Measurements from ENCODE around the gene CNKSR3. TPM values are rescaled to one million over a fixed set of nuclear protein-coding genes. Genes with fewer than 3 reads are reported as not detected.

Gene CNKSR3
- total RNA-seq, 1 experiment from 2014 or later = 3.9 TPM

GRCh38 chr6:154353626-154354025, 156.9 kb downstream of the CNKSR3 start:
- Mint-ChIP-seq H3K4me1 (ENCODE audit: insufficient read depth, unreplicated experiment) (no peaks in the 10 kb centered on the region), H3K4me3 (ENCODE audit: unreplicated experiment) (no peak overlapping the region)
- no TSS peak for BruUV-seq (replicated peaks)

DNA sequence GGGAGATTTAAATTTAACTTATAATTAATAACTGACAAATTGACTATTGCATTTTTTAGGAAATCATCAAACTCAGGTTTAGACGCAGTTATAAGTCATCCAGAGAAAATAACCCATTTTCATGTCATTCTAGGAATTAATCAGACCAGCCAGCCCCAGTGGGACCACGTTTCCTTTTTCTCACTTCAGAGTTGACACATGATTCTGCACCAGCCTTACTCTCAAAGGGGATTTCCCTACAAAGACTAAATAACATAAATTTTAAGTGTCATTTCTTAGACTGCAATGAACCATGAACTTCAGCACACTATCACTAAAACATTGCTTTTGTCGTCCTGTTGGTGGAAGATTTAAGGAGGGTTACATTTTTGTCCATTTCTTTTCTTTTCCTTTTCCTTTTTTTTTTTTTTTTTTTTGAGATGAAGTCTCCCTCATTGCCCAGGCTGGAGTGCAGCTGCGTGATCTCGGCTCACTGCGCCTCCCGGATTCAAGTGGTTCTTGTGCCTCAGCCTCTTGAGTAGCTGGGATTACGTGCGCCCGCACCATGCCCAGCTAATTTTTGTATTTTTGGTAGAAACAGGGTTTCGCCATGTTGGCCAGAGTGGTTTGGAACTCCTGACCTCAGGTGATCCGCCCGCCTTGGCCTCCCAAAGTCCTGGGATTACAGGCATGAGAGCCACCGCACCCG, 157.4 kb downstream of the CNKSR3 start:
- Mint-ChIP-seq H3K27me3 (ENCODE audit: insufficient read depth, unreplicated experiment) (no peaks in the 10 kb centered on the region), H3K36me3 (ENCODE audit: insufficient read depth, unreplicated experiment) (no peaks in the 10 kb centered on the region), H3K4me3 (ENCODE audit: unreplicated experiment) (no peak overlapping the region), H3K4me1 (ENCODE audit: insufficient read depth, unreplicated experiment) (no peaks in the 10 kb centered on the region), H3K9me3 (ENCODE audit: unreplicated experiment) (peaks cover 11% of the 10 kb centered on the region), H3K27ac (ENCODE audit: low read depth, unreplicated experiment) (no peak overlapping the region)
- no TSS peak for BruUV-seq (replicated peaks)
- ChIA-PET CTCF (no interaction called here), POLR2A (no interaction called here)
- intact Hi-C loops (cut with micrococcal nuclease) = no loop called here
- TF ChIP-seq, protein P1, sequence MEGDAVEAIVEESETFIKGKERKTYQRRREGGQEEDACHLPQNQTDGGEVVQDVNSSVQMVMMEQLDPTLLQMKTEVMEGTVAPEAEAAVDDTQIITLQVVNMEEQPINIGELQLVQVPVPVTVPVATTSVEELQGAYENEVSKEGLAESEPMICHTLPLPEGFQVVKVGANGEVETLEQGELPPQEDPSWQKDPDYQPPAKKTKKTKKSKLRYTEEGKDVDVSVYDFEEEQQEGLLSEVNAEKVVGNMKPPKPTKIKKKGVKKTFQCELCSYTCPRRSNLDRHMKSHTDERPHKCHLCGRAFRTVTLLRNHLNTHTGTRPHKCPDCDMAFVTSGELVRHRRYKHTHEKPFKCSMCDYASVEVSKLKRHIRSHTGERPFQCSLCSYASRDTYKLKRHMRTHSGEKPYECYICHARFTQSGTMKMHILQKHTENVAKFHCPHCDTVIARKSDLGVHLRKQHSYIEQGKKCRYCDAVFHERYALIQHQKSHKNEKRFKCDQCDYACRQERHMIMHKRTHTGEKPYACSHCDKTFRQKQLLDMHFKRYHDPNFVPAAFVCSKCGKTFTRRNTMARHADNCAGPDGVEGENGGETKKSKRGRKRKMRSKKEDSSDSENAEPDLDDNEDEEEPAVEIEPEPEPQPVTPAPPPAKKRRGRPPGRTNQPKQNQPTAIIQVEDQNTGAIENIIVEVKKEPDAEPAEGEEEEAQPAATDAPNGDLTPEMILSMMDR (IDR thresholded peaks at IDR 0.05; ENCODE audit: unreplicated experiment) = no peak
- no peak for DNase-seq (ENCODE audit: unreplicated experiment)

More at GRCh38 chr6:154353626-154354025, 156.9 kb downstream of the CNKSR3 start:
- TF ChIP-seq, protein P1 (IDR thresholded peaks at IDR 0.05; ENCODE audit: unreplicated experiment) = no peak
- DNase-seq (ENCODE audit: unreplicated experiment) = no peak
- intact Hi-C loops (cut with micrococcal nuclease) = no loop called here
- POLR2A ChIA-PET = no interaction called here
- H3K36me3 Mint-ChIP-seq (ENCODE audit: insufficient read depth, unreplicated experiment) = no peaks in the 10 kb centered on the region
- H3K27me3 Mint-ChIP-seq (ENCODE audit: insufficient read depth, unreplicated experiment) = no peaks in the 10 kb centered on the region
- peaks cover 11% of the 10 kb centered on the region for H3K9me3 Mint-ChIP-seq (ENCODE audit: unreplicated experiment)
- no peak overlapping the region for H3K27ac Mint-ChIP-seq (ENCODE audit: low read depth, unreplicated experiment)
- CTCF ChIA-PET = no interaction called here

- peaks cover 11% of the 10 kb centered on the region for H3K9me3 Mint-ChIP-seq (ENCODE audit: unreplicated experiment)
- CTCF ChIA-PET = no interaction called here
- no peak overlapping the region for H3K27ac Mint-ChIP-seq (ENCODE audit: low read depth, unreplicated experiment)
- intact Hi-C loops (cut with micrococcal nuclease) = no loop called here
- H3K36me3 Mint-ChIP-seq (ENCODE audit: insufficient read depth, unreplicated experiment) = no peaks in the 10 kb centered on the region
- no peak overlapping the region for H3K4me3 Mint-ChIP-seq (ENCODE audit: unreplicated experiment)
- POLR2A ChIA-PET = no interaction called here
- H3K4me1 Mint-ChIP-seq (ENCODE audit: insufficient read depth, unreplicated experiment) = no peaks in the 10 kb centered on the region
- no peaks in the 10 kb centered on the region for H3K27me3 Mint-ChIP-seq (ENCODE audit: insufficient read depth, unreplicated experiment)
- BruUV-seq (replicated peaks) = no TSS peak
- TF ChIP-seq, protein P1 (IDR thresholded peaks at IDR 0.05; ENCODE audit: unreplicated experiment) = no peak
- DNase-seq (ENCODE audit: unreplicated experiment) = no peak
Observed at GRCh38 chr6:154350293-154350692, 160.2 kb downstream of the CNKSR3 start.

DNA sequence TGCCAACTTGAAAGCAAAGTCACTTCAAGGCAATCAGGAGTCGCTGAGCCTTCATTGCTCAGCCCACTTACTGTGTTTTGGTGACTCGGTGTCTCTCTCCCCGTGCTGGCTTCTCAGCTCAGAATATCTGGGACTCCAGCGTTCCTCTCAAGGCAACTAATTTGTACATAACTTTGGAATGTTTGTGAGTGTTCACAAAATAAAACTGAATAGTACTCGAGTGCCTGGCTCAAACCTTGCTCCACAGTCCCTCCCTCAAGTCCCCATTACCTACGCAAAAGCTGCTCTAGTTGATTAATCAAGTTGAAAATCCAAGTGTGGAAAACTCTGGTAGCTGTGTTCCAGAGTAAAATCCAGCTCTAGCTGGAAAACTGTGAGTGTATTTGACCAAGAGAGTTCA, 162.5 kb downstream of the CNKSR3 start:
- H3K36me3 Mint-ChIP-seq (ENCODE audit: insufficient read depth, unreplicated experiment) = no peaks in the 10 kb centered on the region
- no TSS peak for BruUV-seq (replicated peaks)

More for the DNA sequence above, 162.5 kb downstream of the CNKSR3 start:
- intact Hi-C loops (cut with micrococcal nuclease) = no loop called here
- TF ChIP-seq, protein P1 (IDR thresholded peaks at IDR 0.05; ENCODE audit: unreplicated experiment) = no peak
- ChIA-PET POLR2A (no interaction called here), CTCF (interaction anchor here (0.7 kb wide), 1 partner anchor 22 kb away, joined by 4 read pairs; no protein-coding TSS in a partner anchor)
- Mint-ChIP-seq H3K27me3 (ENCODE audit: insufficient read depth, unreplicated experiment) (no peaks in the 10 kb centered on the region), H3K27ac (ENCODE audit: low read depth, unreplicated experiment) (no peak overlapping the region), H3K4me1 (ENCODE audit: insufficient read depth, unreplicated experiment) (no peaks in the 10 kb centered on the region), H3K9me3 (ENCODE audit: unreplicated experiment) (peaks cover 7% of the 10 kb centered on the region), H3K4me3 (ENCODE audit: unreplicated experiment) (no peak overlapping the region)
- DNase-seq (ENCODE audit: unreplicated experiment) = no peak

Data from MCF 10A (cell line).